KOPT-K1 (cell line): ENCODE measurements around the gene TUBA8.
"Not testable (repeated sequence)": the region's sequence is repeated elsewhere in the genome, so short reads cannot be mapped to it uniquely, and the experiment has no call there.

Experiments
- H3K27ac ChIP-seq: fragments of 200-600 bp; sonication (generic); 2 replicates; pipeline ENCODE4 v1.5.1; 2016; ENCODE audit warnings: antibody characterized with exemption, mild to moderate bottlenecking, low read depth, low read length; ENCODE audit not compliant: poor library complexity, severe bottlenecking
- H3K36me3 ChIP-seq: fragments of 200-600 bp; sonication (generic); 2 replicates; pipeline ENCODE4 v1.5.1; 2017; ENCODE audit warnings: antibody characterized with exemption, mild to moderate bottlenecking, low read length, moderate library complexity; ENCODE audit not compliant: insufficient read depth
- H3K9me3 ChIP-seq: fragments of 200-600 bp; sonication (generic); 2 replicates; pipeline ENCODE4 v1.5.1; 2017; ENCODE audit warnings: antibody characterized with exemption, low read length, mild to moderate bottlenecking; ENCODE audit not compliant: insufficient read depth, poor library complexity, severe bottlenecking

TUBA8 gene

GRCh38 chr22:18110194-18110953 is at the start of gene TUBA8:
TSS of gene TUBA8 (plus strand) at chr22:18110809. CDS start at chr22:18110866, 57 bp downstream.
- no peaks in the 10 kb centered on the region; the same call in 1 of the 2 replicates for H3K36me3 ChIP-seq
- peaks cover 5% of the 10 kb centered on the region for H3K9me3 ChIP-seq
- H3K27ac ChIP-seq, result no peak within 1 kb of the TSS

- H3K27ac ChIP-seq, result no peak overlapping the region
- no peaks in the 10 kb centered on the region for H3K9me3 ChIP-seq
- no peaks in the 10 kb centered on the region for H3K36me3 ChIP-seq
These were observed 48.2 kb upstream of the TUBA8 start for GRCh38 chr22:18062421-18062820.

DNA sequence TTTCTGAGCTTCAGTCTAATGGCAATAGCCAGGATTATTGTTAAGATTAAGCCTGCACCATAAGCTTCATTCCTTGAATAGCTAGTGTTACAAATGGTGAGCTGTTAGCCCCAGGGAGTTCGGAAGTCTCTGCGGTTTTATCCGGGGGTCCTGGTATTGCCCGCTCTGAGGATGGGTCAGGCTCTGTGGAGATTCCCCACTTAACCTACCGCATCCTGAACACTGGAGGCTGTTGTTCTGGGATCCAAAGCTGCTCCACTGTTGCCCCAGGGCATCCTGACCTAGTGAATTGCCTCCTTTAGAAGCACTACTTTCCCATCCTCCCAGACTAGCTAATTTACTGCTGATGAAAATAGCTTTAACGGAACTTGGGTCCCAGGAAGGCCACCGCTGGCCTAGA is 47.3 kb upstream of the TUBA8 start:
- Histone ChIP-seq H3K9me3 (no peaks in the 10 kb centered on the region), H3K36me3 (no peaks in the 10 kb centered on the region), H3K27ac (no peak overlapping the region)

- not testable (repeated sequence) for H3K36me3 ChIP-seq, H3K27ac ChIP-seq, H3K9me3 ChIP-seq
These were observed 46.9 kb upstream of the TUBA8 start for GRCh38 chr22:18063715-18064114.

- no peaks in the 10 kb centered on the region for H3K9me3 ChIP-seq
- H3K27ac ChIP-seq, result no peak overlapping the region
- no peaks in the 10 kb centered on the region for H3K36me3 ChIP-seq
These were observed 46.0 kb upstream of the TUBA8 start for GRCh38 chr22:18064636-18065035.

- H3K27ac ChIP-seq, result no peak overlapping the region
These were observed 45.4 kb upstream of the TUBA8 start for GRCh38 chr22:18065256-18065655.

GRCh38 chr22:18066181-18066859 is 44.3 kb upstream of the TUBA8 start:
- no peak overlapping the region for H3K27ac ChIP-seq
- no peaks in the 10 kb centered on the region for H3K9me3 ChIP-seq
- no peaks in the 10 kb centered on the region for H3K36me3 ChIP-seq

More at GRCh38 chr22:18065256-18065655, 45.4 kb upstream of the TUBA8 start:
- Histone ChIP-seq H3K9me3 (no peaks in the 10 kb centered on the region), H3K36me3 (no peaks in the 10 kb centered on the region)

DNA sequence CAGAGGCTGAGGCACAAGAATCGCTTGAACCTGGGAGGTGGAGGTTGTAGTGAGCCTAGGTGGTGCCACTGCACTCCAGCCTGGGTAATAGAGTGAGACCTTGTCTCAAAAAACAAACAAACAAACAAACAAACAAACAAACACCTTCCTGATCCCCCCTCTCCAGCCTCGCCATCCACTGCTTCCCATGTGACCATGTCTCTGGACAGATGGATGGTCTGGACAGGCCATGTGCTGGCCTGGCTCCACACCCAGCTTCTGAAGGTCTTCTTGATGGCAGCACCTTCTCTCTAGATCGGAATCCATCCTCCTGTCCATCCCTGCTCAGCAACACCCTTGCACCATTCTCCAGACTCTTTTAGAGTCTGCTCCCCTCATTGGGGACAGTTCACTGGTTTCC is 43.5 kb upstream of the TUBA8 start:
- Histone ChIP-seq H3K36me3 (no peaks in the 10 kb centered on the region), H3K9me3 (no peaks in the 10 kb centered on the region), H3K27ac (no peak overlapping the region)

GRCh38 chr22:18067548-18068341 is 42.9 kb upstream of the TUBA8 start:
- Histone ChIP-seq H3K9me3 (no peaks in the 10 kb centered on the region), H3K36me3 (no peaks in the 10 kb centered on the region), H3K27ac (no peak overlapping the region)

GRCh38 chr22:18068381-18068988 is 42.1 kb upstream of the TUBA8 start:
- no peaks in the 10 kb centered on the region for H3K36me3 ChIP-seq
- no peaks in the 10 kb centered on the region for H3K9me3 ChIP-seq
- H3K27ac ChIP-seq, result no peak overlapping the region

- H3K36me3 ChIP-seq, result no peaks in the 10 kb centered on the region
- no peak overlapping the region for H3K27ac ChIP-seq
- H3K9me3 ChIP-seq, result no peaks in the 10 kb centered on the region
These were observed 41.6 kb upstream of the TUBA8 start for GRCh38 chr22:18069041-18069440.

DNA sequence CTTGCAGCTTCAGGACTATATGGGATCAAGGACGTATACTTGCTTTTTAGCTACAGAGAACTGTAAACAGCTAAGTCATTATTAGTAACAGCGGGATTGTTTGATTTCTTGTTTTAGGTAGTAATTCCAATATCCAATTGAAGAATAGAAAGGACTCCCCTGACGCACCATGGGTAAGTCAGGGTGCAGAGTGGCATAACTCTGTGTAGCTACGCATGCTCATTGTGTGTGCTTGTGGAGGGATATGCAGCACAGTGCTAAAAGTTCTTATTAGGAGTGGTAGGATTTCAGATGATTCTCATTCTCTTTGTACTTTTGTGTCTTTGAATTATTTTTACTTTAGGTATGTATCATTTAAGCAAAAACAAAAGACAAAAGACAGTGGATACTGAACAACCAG is 40.6 kb upstream of the TUBA8 start:
- no peaks in the 10 kb centered on the region for H3K9me3 ChIP-seq
- H3K27ac ChIP-seq, result no peak overlapping the region
- no peaks in the 10 kb centered on the region for H3K36me3 ChIP-seq

DNA sequence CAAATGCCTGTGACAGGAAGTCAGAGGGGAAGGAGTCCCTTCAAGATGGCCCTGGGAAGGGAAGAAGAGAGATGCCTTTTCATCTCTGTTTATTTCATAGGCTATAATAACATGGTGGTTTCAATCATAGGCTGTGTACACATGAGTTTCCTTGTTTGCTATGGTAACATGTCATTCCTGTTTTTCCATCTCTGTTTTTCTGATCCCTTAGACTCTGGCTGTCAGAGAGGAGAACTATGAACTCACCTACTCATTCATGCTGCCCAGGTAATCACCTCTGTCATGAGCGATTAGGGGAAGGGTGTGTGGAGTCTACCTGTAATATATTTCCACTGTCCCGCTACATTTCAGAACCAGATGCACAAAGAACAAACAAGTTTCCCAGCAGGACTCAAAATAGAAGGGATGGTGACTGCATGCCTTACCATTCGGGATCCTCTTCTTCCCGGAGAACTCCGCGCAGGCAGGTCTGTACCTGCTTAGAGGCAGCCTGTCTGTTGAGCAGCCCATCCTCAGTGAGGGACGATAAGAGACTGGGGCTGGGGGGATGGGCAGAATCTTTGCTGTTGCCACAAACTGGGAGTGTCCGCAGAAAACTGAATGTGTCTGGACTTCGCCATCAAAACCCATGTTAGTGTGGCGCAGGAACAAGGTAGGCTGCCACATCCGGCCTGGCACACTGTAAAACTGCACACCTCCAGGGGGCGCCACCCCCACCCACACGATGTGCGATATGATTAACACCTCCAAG is 39.9 kb upstream of the TUBA8 start:
- H3K27ac ChIP-seq, result no peak overlapping the region
- H3K9me3 ChIP-seq, result no peaks in the 10 kb centered on the region
- no peaks in the 10 kb centered on the region for H3K36me3 ChIP-seq

DNA sequence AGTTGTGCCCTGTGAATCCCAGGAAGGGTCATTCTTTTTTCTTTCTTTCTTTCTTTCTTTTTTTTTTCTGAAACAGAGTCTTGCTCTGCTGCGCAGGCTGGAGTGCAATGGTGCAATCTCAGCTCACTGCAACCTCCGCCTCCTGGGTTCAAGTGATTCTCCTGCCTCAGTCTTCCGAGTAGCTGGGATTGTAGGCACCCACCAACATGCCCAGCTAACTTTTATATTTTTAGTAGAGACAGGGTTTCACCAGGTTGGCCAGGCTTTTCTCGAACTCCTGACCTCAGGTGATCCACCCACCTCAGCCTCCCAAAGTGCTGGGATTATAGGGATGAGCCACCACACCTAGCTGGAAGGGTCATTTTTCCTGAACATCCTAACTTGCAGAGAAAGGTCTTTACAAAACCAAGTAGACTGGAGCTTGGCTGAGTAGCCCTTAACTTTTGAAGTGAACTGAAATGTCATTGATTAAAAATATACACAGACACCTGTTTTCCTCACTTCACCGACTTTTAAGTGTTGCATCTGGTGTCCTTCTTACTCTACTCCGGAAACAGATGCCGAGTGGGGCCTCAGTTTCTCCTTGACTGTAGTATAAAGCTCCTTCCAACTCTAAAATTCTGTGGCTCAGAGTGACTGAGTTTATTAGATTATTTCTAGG is 39.2 kb upstream of the TUBA8 start:
- not testable (repeated sequence) for H3K36me3 ChIP-seq, H3K9me3 ChIP-seq, H3K27ac ChIP-seq
